ENCODE measurements around the gene ANKRD6. TPM values are rescaled to one million over a fixed set of nuclear protein-coding genes. Genes with fewer than 3 reads are reported as not detected.

The ANKRD6 gene
- total and polyA plus RNA-seq, 9 donors: 5.9 to 12.2 (median 7.7) TPM

GRCh38 chr6:89585154-89585553 is 152.2 kb downstream of the ANKRD6 start:
- DNase-seq: no peak
- Histone ChIP-seq H3K4me3 (ENCODE audit: low read length) (no peak overlapping the region), H3K9me3 (replicated peaks; ENCODE audit: control insufficient read depth, low read depth, low read length) (no peaks in the 10 kb centered on the region), H3K4me1 (ENCODE audit: control insufficient read depth, insufficient read depth, low read length) (no peaks in the 10 kb centered on the region), H3K36me3 (ENCODE audit: control insufficient read depth, insufficient read depth, low read length) (no peaks in the 10 kb centered on the region), H3K27ac (ENCODE audit: low read length) (no peak overlapping the region), H3K27me3 (ENCODE audit: control insufficient read depth, insufficient read depth, low read length) (no peaks in the 10 kb centered on the region)
- no CpG with 5 or more reads among the region's 1 CpG for WGBS (ENCODE audit: insufficient coverage)

DNA sequence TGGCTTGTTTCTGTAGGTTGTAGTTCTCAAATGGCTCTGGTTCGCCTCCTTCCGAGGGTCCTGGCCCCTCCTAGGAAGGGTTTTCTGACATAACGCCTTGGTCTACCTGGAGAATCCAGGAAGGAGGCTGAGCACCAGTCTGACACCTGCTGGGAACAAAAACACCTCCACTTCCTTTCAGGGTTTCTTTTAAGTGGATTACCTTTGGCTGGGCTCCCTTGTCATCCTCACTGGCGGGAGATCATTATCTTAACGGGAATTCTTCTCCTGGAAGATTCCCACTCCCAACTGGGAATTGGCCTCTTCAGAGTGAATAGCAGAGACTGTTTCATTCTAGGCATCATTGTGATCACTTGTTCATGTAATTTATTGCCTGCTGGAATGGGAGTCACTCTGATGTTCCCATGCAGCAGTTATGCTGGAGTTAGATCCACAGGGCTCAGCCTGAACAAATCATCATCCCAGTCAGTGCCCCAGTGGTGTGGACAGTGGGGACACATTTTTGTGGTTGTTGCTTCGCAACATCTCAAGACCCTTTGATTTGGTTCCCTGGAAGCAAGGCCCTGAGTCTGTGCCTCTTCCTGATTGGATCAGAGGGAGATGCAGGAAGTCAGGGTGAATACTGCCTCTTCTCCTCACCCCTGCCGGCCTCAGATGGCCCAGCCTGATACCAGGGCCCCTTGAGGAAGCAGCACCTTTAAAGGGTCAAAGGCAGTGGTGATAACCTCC is 156.5 kb downstream of the ANKRD6 start:
- Histone ChIP-seq H3K4me1 (ENCODE audit: control insufficient read depth, insufficient read depth, low read length) (no peaks in the 10 kb centered on the region), H3K27me3 (ENCODE audit: control insufficient read depth, insufficient read depth, low read length) (no peaks in the 10 kb centered on the region), H3K4me3 (ENCODE audit: low read length) (no peak overlapping the region), H3K36me3 (ENCODE audit: control insufficient read depth, insufficient read depth, low read length) (no peaks in the 10 kb centered on the region), H3K27ac (ENCODE audit: low read length) (no peak overlapping the region), H3K9me3 (replicated peaks; ENCODE audit: control insufficient read depth, low read depth, low read length) (no peaks in the 10 kb centered on the region)
- WGBS (ENCODE audit: insufficient coverage): 80% methylated on average over 1 of the region's 7 CpGs
- DNase-seq: no peak

DNA sequence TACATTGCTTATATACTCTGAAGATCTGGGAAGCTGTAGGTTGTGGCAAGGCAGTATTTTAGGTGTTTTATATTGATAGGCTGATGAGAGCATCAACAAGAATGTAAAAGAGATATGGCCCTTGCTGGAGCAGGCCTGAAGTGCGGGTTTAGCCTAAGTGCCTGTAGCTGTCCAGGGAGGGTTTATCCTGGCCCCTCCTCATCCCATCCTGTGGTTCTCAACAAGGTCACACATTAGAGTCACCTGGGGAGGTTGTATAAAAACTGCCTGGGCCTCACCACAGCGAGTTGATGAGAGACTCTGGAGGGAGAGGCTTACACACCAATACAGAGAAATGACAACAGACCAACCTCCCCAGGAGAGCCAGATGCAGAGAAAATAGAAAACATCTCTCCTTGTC is 157.2 kb downstream of the ANKRD6 start:
- H3K4me1 ChIP-seq (ENCODE audit: control insufficient read depth, insufficient read depth, low read length): no peaks in the 10 kb centered on the region
- H3K27me3 ChIP-seq (ENCODE audit: control insufficient read depth, insufficient read depth, low read length): no peaks in the 10 kb centered on the region
- H3K27ac ChIP-seq (ENCODE audit: low read length): no peak overlapping the region
- no peak overlapping the region for H3K4me3 ChIP-seq (ENCODE audit: low read length)
- no CpG with 5 or more reads among the region's 2 CpGs for WGBS (ENCODE audit: insufficient coverage)
- H3K9me3 ChIP-seq (replicated peaks; ENCODE audit: control insufficient read depth, low read depth, low read length): no peaks in the 10 kb centered on the region
- no peaks in the 10 kb centered on the region for H3K36me3 ChIP-seq (ENCODE audit: control insufficient read depth, insufficient read depth, low read length)
- DNase-seq: no peak

- DNase-seq: no peak
- Histone ChIP-seq H3K4me1 (ENCODE audit: control insufficient read depth, insufficient read depth, low read length) (no peaks in the 10 kb centered on the region), H3K27me3 (ENCODE audit: control insufficient read depth, insufficient read depth, low read length) (no peaks in the 10 kb centered on the region), H3K9me3 (replicated peaks; ENCODE audit: control insufficient read depth, low read depth, low read length) (no peaks in the 10 kb centered on the region), H3K36me3 (ENCODE audit: control insufficient read depth, insufficient read depth, low read length) (no peaks in the 10 kb centered on the region), H3K4me3 (ENCODE audit: low read length) (no peak overlapping the region), H3K27ac (ENCODE audit: low read length) (no peak overlapping the region)
- 64% methylated on average over 3 of the region's 4 CpGs for WGBS (ENCODE audit: insufficient coverage)
These were observed 158.8 kb downstream of the ANKRD6 start for GRCh38 chr6:89591745-89592144.

- no peaks in the 10 kb centered on the region for H3K36me3 ChIP-seq (ENCODE audit: control insufficient read depth, insufficient read depth, low read length)
- 100% methylated on average over 1 of the region's 2 CpGs for WGBS (ENCODE audit: insufficient coverage)
- no peak for DNase-seq
- no peak overlapping the region for H3K4me3 ChIP-seq (ENCODE audit: low read length)
- H3K27me3 ChIP-seq (ENCODE audit: control insufficient read depth, insufficient read depth, low read length): no peaks in the 10 kb centered on the region
- no peaks in the 10 kb centered on the region for H3K9me3 ChIP-seq (replicated peaks; ENCODE audit: control insufficient read depth, low read depth, low read length)
- no peak overlapping the region for H3K27ac ChIP-seq (ENCODE audit: low read length)
- no peaks in the 10 kb centered on the region for H3K4me1 ChIP-seq (ENCODE audit: control insufficient read depth, insufficient read depth, low read length)
These were observed 163.1 kb downstream of the ANKRD6 start for GRCh38 chr6:89596056-89596455.

DNA sequence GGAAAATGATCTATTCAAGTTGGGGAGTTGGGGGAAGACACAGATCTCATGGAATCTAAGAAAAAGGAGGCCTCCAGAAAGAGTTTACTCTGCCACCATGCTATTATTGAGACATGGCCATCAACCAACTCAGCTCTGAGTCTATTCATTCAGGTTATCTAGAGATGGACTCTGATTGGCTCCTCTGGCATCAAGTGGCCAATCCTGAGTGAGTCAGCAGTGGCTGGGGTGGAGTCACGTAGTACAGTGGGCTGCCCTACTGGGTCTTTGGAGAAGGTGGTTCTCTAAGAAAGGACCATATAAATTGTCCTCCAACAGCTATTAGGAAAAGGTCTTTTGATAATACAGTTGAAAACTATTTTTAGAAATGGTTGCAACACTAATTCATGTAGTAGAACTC is 163.5 kb downstream of the ANKRD6 start:
- no peak overlapping the region for H3K4me3 ChIP-seq (ENCODE audit: low read length)
- no peak for DNase-seq
- WGBS (ENCODE audit: insufficient coverage): no CpG with 5 or more reads among the region's 1 CpG
- H3K9me3 ChIP-seq (replicated peaks; ENCODE audit: control insufficient read depth, low read depth, low read length): no peaks in the 10 kb centered on the region
- H3K27ac ChIP-seq (ENCODE audit: low read length): no peak overlapping the region
- no peaks in the 10 kb centered on the region for H3K27me3 ChIP-seq (ENCODE audit: control insufficient read depth, insufficient read depth, low read length)
- H3K4me1 ChIP-seq (ENCODE audit: control insufficient read depth, insufficient read depth, low read length): no peaks in the 10 kb centered on the region
- no peaks in the 10 kb centered on the region for H3K36me3 ChIP-seq (ENCODE audit: control insufficient read depth, insufficient read depth, low read length)

DNA sequence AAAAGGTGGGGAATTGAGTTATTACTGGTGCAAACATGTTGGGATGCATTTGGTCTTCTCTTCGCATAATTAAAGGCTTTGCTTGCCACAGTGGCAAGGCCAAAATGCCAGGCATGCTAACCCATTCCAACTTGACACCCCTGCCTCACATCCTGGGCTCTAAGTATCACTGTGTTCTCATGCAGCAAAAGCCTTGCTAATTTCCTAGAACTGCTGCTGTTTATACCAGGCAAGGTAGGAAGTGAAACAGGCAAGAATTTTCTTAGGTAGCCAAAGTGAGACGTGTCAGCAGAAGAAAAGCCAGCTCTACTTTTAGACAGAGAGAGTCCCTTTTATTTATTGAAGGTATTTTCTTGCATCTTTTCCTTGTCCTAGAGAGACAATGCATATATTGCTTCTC is 164.4 kb downstream of the ANKRD6 start:
- Histone ChIP-seq H3K4me1 (ENCODE audit: control insufficient read depth, insufficient read depth, low read length) (no peaks in the 10 kb centered on the region), H3K4me3 (ENCODE audit: low read length) (no peak overlapping the region), H3K27me3 (ENCODE audit: control insufficient read depth, insufficient read depth, low read length) (no peaks in the 10 kb centered on the region), H3K36me3 (ENCODE audit: control insufficient read depth, insufficient read depth, low read length) (no peaks in the 10 kb centered on the region), H3K9me3 (replicated peaks; ENCODE audit: control insufficient read depth, low read depth, low read length) (no peaks in the 10 kb centered on the region), H3K27ac (ENCODE audit: low read length) (no peak overlapping the region)
- DNase-seq: no peak
- WGBS (ENCODE audit: insufficient coverage): 86% methylated on average over 1 of the region's 2 CpGs

DNA sequence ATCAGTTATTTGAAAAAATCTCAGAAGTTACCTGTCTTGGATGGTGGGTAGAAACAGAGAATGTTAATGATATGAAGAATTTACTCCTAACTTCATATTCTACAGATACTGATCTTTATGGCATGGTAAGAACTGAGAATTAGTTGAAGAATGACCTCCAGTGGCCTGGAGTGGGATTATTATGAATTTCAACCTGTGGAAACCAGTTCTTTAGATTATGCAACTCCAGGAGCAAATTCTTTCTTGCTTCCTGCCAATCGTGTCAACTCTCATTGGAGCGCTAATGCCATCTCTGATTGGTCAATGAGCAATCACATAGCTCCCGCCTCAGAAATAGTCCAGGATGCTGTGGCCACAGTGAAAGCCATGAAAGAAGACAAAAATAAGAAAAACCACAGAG is 165.0 kb downstream of the ANKRD6 start:
- Histone ChIP-seq H3K27me3 (ENCODE audit: control insufficient read depth, insufficient read depth, low read length) (no peaks in the 10 kb centered on the region), H3K9me3 (replicated peaks; ENCODE audit: control insufficient read depth, low read depth, low read length) (no peaks in the 10 kb centered on the region), H3K4me3 (ENCODE audit: low read length) (no peak overlapping the region), H3K27ac (ENCODE audit: low read length) (no peak overlapping the region), H3K4me1 (ENCODE audit: control insufficient read depth, insufficient read depth, low read length) (no peaks in the 10 kb centered on the region), H3K36me3 (ENCODE audit: control insufficient read depth, insufficient read depth, low read length) (no peaks in the 10 kb centered on the region)
- WGBS (ENCODE audit: insufficient coverage): 44% methylated on average over 3 of the region's 3 CpGs
- DNase-seq: peak; percentile 57

GRCh38 chr6:89599727-89600126 is 166.8 kb downstream of the ANKRD6 start:
- H3K27me3 ChIP-seq (ENCODE audit: control insufficient read depth, insufficient read depth, low read length): no peaks in the 10 kb centered on the region
- no peaks in the 10 kb centered on the region for H3K36me3 ChIP-seq (ENCODE audit: control insufficient read depth, insufficient read depth, low read length)
- no peaks in the 10 kb centered on the region for H3K4me1 ChIP-seq (ENCODE audit: control insufficient read depth, insufficient read depth, low read length)
- 32% methylated on average over 5 of the region's 7 CpGs for WGBS (ENCODE audit: insufficient coverage)
- H3K4me3 ChIP-seq (ENCODE audit: low read length): no peak overlapping the region
- no peak overlapping the region for H3K27ac ChIP-seq (ENCODE audit: low read length)
- H3K9me3 ChIP-seq (replicated peaks; ENCODE audit: control insufficient read depth, low read depth, low read length): no peaks in the 10 kb centered on the region
- peak; percentile 10 for DNase-seq

DNA sequence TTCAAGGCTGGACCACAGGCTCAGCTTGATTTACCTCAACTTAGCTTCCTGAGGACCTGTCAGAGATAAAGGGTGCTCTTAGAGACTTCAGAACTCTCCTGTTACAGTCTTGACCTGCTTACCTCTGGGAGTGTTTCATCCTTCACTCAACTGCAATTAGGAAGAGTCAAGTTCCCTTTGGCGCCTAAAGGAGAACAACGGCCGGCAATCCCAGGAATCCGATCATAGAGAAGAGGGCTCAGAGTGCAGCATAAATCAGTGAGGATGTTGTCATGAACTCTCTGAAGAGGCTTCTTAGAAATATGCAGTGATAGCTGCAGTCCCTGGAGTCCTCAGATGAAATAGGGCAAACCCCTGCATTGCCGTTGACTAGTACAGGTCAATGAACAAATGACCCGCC is 169.2 kb downstream of the ANKRD6 start:
- H3K9me3 ChIP-seq (replicated peaks; ENCODE audit: control insufficient read depth, low read depth, low read length): no peaks in the 10 kb centered on the region
- WGBS (ENCODE audit: insufficient coverage): 81% methylated on average over 6 of the region's 6 CpGs
- no peak overlapping the region for H3K4me3 ChIP-seq (ENCODE audit: low read length)
- no peaks in the 10 kb centered on the region for H3K27me3 ChIP-seq (ENCODE audit: control insufficient read depth, insufficient read depth, low read length)
- H3K27ac ChIP-seq (ENCODE audit: low read length): no peak overlapping the region
- no peak for DNase-seq
- no peaks in the 10 kb centered on the region for H3K4me1 ChIP-seq (ENCODE audit: control insufficient read depth, insufficient read depth, low read length)
- peaks cover 3% of the 10 kb centered on the region for H3K36me3 ChIP-seq (ENCODE audit: control insufficient read depth, insufficient read depth, low read length)

DNA sequence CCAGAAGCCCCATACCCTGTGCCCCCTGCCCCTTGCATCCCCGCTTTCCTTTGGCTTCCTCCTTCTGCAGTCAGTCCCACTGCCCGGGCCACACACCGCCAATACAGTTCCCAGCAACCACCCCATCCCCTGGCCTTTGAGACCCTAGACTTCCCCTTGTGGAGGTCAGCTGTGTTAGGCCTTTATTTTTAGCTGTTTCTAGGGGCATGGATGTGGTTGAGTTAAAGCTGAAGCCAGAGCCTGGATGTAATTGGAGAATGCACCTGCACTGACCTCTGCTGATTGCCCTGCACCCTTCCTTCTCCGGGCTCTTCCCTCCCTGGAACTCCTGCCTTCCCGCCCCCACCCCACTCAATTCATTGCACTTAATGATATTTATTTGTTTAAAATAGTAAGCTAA is 171.7 kb downstream of the ANKRD6 start:
- WGBS (ENCODE audit: insufficient coverage): no CpG with 5 or more reads among the region's 5 CpGs
- no peak for DNase-seq
- H3K4me3 ChIP-seq (ENCODE audit: low read length): no peak overlapping the region
- H3K4me1 ChIP-seq (ENCODE audit: control insufficient read depth, insufficient read depth, low read length): no peaks in the 10 kb centered on the region
- no peak overlapping the region for H3K27ac ChIP-seq (ENCODE audit: low read length)
- no peaks in the 10 kb centered on the region for H3K9me3 ChIP-seq (replicated peaks; ENCODE audit: control insufficient read depth, low read depth, low read length)
- peaks cover 3% of the 10 kb centered on the region for H3K36me3 ChIP-seq (ENCODE audit: control insufficient read depth, insufficient read depth, low read length)
- no peaks in the 10 kb centered on the region for H3K27me3 ChIP-seq (ENCODE audit: control insufficient read depth, insufficient read depth, low read length)

All from muscle of leg (tissue), 11 donors.